GM12874 (cell line): Measurements from ENCODE around the gene GRM5.

ENCODE experiments used
- CTCF ChIP-seq: IDR thresholded peaks from 2 replicates; pipeline ENCODE4 v1.5.1; 2011; ENCODE audit warnings: low read depth, mild to moderate bottlenecking, control low read depth, low read length, moderate library complexity; ENCODE audit not compliant: insufficient read depth

The GRM5 gene

GRCh38 chr11:88522624-88523385 is 543.0 kb downstream of the GRM5 start:
- no peak for TF ChIP-seq CTCF

DNA sequence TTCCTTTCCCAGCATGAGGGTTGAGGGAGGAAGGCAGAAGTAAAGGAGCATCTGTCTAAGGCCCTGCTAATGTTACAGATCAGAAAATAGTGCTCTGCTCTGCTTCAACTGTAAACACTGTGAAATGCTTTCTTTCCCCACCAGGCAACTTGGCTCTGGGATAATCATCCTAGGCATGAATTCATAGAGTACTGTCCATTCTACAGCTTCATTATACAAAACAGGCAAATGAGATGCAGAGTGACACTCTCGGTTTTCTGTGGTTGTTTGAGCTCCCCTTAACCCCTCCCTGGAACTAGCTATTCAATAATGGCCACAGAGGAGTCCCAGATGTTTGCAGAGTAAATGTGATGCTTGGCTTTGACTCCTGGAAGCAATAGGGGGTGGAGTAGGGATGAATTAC is 544.0 kb downstream of the GRM5 start:
- TF ChIP-seq CTCF: no peak

- no peak for TF ChIP-seq CTCF
These were observed 544.4 kb downstream of the GRM5 start for GRCh38 chr11:88521399-88521798.

GRCh38 chr11:88520391-88520790 is 545.4 kb downstream of the GRM5 start:
- TF ChIP-seq CTCF: no peak

- TF ChIP-seq CTCF: no peak
These were observed 550.8 kb downstream of the GRM5 start for GRCh38 chr11:88515002-88515401.

- no peak for TF ChIP-seq CTCF
These were observed 554.8 kb downstream of the GRM5 start for GRCh38 chr11:88511006-88511405.

DNA sequence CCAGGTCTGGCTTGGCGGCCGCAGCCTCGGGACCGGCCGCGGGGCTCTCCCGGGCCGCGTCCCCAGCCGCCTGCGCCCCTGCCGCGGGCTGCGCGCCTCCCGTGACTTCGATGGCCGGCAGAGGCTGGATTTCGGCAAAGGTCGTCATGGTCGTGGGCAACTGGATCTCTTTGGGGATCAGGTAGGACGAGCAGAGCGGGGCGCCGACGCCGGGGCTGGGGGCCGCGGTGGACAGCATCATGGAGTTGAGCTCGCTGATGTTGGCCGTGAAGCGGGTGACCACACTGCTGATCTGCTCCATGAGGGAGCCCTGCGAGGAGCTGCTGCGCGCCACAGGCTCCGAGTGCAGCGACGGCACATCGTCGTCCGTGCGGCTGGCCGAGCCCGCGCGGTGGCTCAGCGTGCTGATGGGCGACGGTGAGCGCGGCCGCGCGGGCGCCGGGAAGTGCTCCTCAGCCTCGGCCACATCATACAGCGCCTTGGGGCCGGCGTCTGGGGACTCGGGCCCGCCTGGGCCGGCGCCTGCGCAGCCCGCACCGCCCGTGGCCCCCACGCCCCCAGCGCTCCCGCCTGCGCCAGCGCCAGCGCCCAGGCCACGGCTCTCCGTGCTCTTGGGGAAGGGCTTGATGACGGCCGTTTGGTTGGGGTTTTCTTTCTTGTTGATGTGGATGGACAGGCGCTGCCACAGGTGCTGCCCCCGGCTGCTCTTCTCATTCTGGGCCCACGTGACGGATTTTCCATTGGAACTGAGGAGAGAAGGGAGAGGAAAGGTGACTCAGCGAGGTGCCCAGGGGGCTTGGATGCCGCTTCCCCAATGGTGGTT is 556.8 kb downstream of the GRM5 start:
- no peak for TF ChIP-seq CTCF
